Neural progenitor cell (in vitro differentiated cells): Measurements from ENCODE around the gene EPHA10. TPM values are rescaled to one million over a fixed set of nuclear protein-coding genes. Genes with fewer than 3 reads are reported as not detected.

Source experiments
- DNase-seq: peaks from one replicate; pipeline ENCODE4 v3.0.0-alpha.2; 2016; ENCODE audit warnings: low spot score
- H2AFZ ChIP-seq: fragments of 200-600 bp; sonication (generic); replicated peaks from 2 replicates; pipeline ENCODE4 v1.6.1; 2016; ENCODE audit warnings: antibody characterized with exemption
- H3F3A ChIP-seq: fragments of 200-600 bp; sonication (generic); 2 replicates; pipeline ENCODE4 v1.6.1; 2016; ENCODE audit warnings: antibody characterized with exemption, low read depth
- H3K27ac ChIP-seq: fragments of 200-600 bp; sonication (generic); 2 replicates; pipeline ENCODE4 v1.5.1; 2016; ENCODE audit warnings: mild to moderate bottlenecking
- H3K27me3 ChIP-seq: fragments of 200-600 bp; sonication (generic); 2 replicates; pipeline ENCODE4 v1.6.1; 2016; ENCODE audit warnings: mild to moderate bottlenecking, moderate library complexity
- H3K36me3 ChIP-seq: fragments of 200-600 bp; sonication (generic); 2 replicates; pipeline ENCODE4 v1.5.1; 2016
- H3K4me1 ChIP-seq: fragments of 200-600 bp; sonication (generic); 2 replicates; pipeline ENCODE4 v1.6.1; 2016; ENCODE audit warnings: mixed run types
- H3K4me2 ChIP-seq: fragments of 200-600 bp; sonication (generic); 2 replicates; pipeline ENCODE4 v1.6.1; 2016
- H3K4me3 ChIP-seq: fragments of 200-600 bp; sonication (generic); 2 replicates; pipeline ENCODE4 v1.5.1; 2016
- H3K79me2 ChIP-seq: fragments of 200-600 bp; sonication (generic); 2 replicates; pipeline ENCODE4 v1.6.1; 2016; ENCODE audit warnings: low read depth
- H3K9ac ChIP-seq: fragments of 200-600 bp; sonication (generic); 2 replicates; pipeline ENCODE4 v1.6.1; 2016
- H3K9me3 ChIP-seq: fragments of 200-600 bp; sonication (generic); 2 replicates; pipeline ENCODE4 v1.5.1; 2016; ENCODE audit warnings: low read depth
- H4K20me1 ChIP-seq: fragments of 200-600 bp; sonication (generic); 2 replicates; pipeline ENCODE4 v1.6.1; 2016; ENCODE audit warnings: low read depth
- H3K27ac Mint-ChIP-seq: 3 replicates; pipeline ENCODE4 v1.8.0; 2021; ENCODE audit warnings: mixed read lengths
- H3K27me3 Mint-ChIP-seq: 2 replicates; pipeline ENCODE4 v1.8.0; 2022; ENCODE audit warnings: low read depth, mild to moderate bottlenecking, inconsistent platforms, moderate library complexity, mixed read lengths; ENCODE audit not compliant: insufficient read depth
- H3K36me3 Mint-ChIP-seq: 3 replicates; pipeline ENCODE4 v1.8.0; 2021; ENCODE audit warnings: mixed read lengths
- H3K4me1 Mint-ChIP-seq: 3 replicates; pipeline ENCODE4 v1.8.0; 2021; ENCODE audit warnings: mixed read lengths
- H3K4me3 Mint-ChIP-seq: 3 replicates; pipeline ENCODE4 v1.8.0; 2021; ENCODE audit warnings: mild to moderate bottlenecking, moderate library complexity, mixed read lengths
- H3K9me3 Mint-ChIP-seq: 3 replicates; pipeline ENCODE4 v1.8.0; 2020; ENCODE audit warnings: mixed read lengths
- EZH2 ChIP-seq: fragments of 200-600 bp; sonication (generic); IDR thresholded peaks from 2 replicates; pipeline ENCODE4 v1.6.1; 2017; ENCODE audit warnings: antibody characterized with exemption, mild to moderate bottlenecking, moderate library complexity
- EZH2phosphoT487 ChIP-seq: fragments of 200-600 bp; sonication (generic); IDR thresholded peaks from 2 replicates; pipeline ENCODE4 v1.6.1; 2017; ENCODE audit warnings: antibody characterized with exemption
- total RNA-seq: library from RNA; depleted of rRNA; stranded (reverse); fragments of >200 nt; gene quantifications from 2 replicates; pipeline ENCODE4 v1.2.3, GENCODE V29; 2015; ENCODE audit warnings: low replicate concordance
- TF ChIP-seq, protein P1 (sequence below): fragments of 200-600 bp; sonication (generic); IDR thresholded peaks from 2 replicates; pipeline ENCODE4 v1.5.1; 2017; ENCODE audit warnings: antibody characterized with exemption, mild to moderate bottlenecking

The EPHA10 gene
- total RNA-seq, 1 donor from 2014 or later: not detected

DNA sequence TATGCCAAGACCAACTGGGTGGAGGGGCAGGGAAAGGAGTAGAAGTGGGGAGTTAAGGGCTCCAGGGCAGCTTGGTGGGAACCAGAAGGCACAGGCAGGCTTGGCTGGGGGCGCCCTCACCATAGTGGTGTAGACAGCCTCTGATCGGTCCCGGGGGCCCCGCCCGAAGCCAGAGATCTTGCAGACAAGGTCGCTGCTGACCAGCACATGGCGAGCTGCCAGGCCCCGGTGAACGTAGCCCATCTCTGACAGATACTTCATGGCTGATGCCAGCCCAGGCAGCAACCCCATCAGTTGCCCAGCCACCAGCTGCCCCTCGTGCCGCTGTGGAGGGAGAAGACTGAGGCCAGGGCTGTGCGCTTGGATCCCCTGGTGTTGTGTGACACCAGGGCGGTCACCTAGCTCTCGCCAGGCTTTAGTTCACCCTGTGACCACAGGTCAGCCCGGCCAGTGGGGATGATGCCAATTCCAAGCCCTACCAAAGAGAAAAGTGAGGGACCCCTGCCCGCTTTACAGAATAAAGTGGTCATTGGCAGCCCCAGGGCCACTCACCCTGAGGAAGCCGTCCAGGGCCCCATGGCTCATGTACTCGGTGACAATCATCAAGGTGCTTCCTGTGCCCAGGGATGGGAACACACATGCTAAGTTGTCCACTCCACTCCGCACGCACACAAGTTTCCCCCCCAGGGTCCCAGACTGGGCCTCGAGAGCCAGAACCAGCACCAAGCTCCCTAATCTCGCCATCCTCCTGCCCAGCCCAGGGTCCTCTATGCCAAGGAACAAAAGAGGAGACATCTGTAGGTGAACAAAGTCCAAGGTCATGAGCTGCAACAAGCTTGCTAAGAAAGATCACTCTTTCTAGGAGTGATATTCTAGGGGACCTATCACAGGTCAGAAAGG, 44.4 kb downstream of the EPHA10 start:
- Mint-ChIP-seq H3K27me3 (peaks cover 5% of the 10 kb centered on the region), H3K4me1 (peaks cover 18% of the 10 kb centered on the region), H3K36me3 (no peaks in the 10 kb centered on the region), H3K9me3 (no peaks in the 10 kb centered on the region), H3K4me3 (no peak overlapping the region), H3K27ac (no peak overlapping the region)
- H2AFZ ChIP-seq: no peak overlapping the region
- H3K27ac ChIP-seq: no peak overlapping the region
- no peaks in the 10 kb centered on the region for H3F3A ChIP-seq
- TF ChIP-seq, protein P1, sequence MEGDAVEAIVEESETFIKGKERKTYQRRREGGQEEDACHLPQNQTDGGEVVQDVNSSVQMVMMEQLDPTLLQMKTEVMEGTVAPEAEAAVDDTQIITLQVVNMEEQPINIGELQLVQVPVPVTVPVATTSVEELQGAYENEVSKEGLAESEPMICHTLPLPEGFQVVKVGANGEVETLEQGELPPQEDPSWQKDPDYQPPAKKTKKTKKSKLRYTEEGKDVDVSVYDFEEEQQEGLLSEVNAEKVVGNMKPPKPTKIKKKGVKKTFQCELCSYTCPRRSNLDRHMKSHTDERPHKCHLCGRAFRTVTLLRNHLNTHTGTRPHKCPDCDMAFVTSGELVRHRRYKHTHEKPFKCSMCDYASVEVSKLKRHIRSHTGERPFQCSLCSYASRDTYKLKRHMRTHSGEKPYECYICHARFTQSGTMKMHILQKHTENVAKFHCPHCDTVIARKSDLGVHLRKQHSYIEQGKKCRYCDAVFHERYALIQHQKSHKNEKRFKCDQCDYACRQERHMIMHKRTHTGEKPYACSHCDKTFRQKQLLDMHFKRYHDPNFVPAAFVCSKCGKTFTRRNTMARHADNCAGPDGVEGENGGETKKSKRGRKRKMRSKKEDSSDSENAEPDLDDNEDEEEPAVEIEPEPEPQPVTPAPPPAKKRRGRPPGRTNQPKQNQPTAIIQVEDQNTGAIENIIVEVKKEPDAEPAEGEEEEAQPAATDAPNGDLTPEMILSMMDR: no peak
- TF ChIP-seq EZH2phosphoT487 (no peak), EZH2 (no peak)
- no peaks in the 10 kb centered on the region for H3K27me3 ChIP-seq
- no peak overlapping the region for H3K4me2 ChIP-seq
- H3K36me3 ChIP-seq: no peaks in the 10 kb centered on the region
- H3K9ac ChIP-seq: no peak overlapping the region
- H4K20me1 ChIP-seq: no peaks in the 10 kb centered on the region
- no peak for DNase-seq
- H3K9me3 ChIP-seq: no peaks in the 10 kb centered on the region
- H3K4me1 ChIP-seq: no peaks in the 10 kb centered on the region
- no peak overlapping the region for H3K4me3 ChIP-seq
- no peaks in the 10 kb centered on the region for H3K79me2 ChIP-seq

DNA sequence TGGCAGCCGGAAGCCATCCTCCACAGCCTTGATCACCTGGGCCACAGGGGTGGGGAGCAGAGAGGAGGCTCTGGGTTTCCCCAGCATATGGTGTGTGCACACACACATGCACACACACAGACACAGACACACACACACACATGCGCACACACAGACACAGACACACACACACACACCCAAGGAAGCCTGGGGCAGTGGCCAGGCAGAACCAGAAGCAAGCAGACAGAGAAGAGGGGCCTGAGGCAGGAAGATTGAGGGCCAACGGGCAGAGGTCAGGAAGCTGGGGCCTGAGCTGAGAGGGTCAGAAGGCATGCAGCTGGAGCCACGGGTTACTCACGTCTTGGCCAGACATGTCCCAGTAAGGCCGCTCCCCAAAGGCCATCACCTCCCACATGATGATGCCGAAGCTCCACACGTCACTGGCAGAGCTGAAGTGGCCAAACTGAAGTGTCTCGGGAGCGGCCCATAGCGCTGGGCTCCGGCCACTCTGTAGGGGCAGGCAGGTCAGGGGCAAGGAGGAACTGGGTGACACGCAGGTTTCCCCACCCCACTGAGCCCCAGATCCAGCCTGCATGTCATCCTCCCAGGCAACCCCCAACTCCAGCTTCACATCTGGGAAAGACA, 45.2 kb downstream of the EPHA10 start:
- Histone ChIP-seq H3K4me3 (no peak overlapping the region), H3K4me1 (no peaks in the 10 kb centered on the region), H3K36me3 (no peaks in the 10 kb centered on the region), H3K9ac (no peak overlapping the region), H2AFZ (no peak overlapping the region), H3K27ac (no peak overlapping the region), H3F3A (no peaks in the 10 kb centered on the region), H3K79me2 (no peaks in the 10 kb centered on the region), H3K4me2 (no peak overlapping the region), H3K27me3 (no peaks in the 10 kb centered on the region), H3K9me3 (no peaks in the 10 kb centered on the region), H4K20me1 (no peaks in the 10 kb centered on the region)
- H3K4me3 Mint-ChIP-seq: no peak overlapping the region
- no peaks in the 10 kb centered on the region for H3K36me3 Mint-ChIP-seq
- DNase-seq: no peak
- H3K4me1 Mint-ChIP-seq: peaks cover 17% of the 10 kb centered on the region
- no peaks in the 10 kb centered on the region for H3K9me3 Mint-ChIP-seq
- H3K27ac Mint-ChIP-seq: no peak overlapping the region
- no peak for TF ChIP-seq EZH2
- TF ChIP-seq, protein P1: no peak
- TF ChIP-seq EZH2phosphoT487: no peak
- peaks cover 5% of the 10 kb centered on the region for H3K27me3 Mint-ChIP-seq

DNA sequence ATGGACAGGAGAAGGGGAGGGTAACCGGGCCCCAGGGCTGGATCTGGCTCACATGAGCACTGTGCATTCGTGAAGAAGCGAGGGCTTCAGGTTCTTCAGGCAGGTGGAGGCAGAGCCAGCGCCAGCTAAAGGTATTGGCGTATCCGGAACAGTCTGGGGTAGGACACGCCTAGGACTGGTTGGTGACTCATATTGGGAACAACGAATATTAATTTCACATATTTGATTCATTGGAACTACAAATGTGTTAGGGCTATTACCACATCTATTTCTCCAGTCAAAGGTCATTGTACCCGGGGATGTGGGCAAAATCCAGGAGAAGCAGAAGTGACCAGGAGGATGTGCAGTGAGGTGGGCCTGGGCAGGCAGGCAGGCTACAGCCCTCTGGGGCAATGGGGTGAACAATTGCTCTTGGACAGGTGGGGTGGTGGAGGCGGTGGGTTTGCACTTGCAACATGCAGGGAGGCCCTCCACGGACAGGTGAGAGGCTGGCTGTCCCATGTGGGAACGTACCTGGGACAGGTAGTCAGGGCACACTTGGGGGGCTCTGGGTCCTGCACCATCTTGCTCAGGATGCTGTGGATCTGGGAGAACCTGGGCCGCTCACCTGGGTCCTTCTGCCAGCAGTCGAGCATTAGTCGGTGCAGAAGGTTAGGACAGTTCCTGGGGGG, 45.9 kb downstream of the EPHA10 start:
- H3K36me3 ChIP-seq: no peaks in the 10 kb centered on the region
- peaks cover 5% of the 10 kb centered on the region for H3K27me3 Mint-ChIP-seq
- no peak overlapping the region for H2AFZ ChIP-seq
- H3K4me1 ChIP-seq: peaks cover 4% of the 10 kb centered on the region
- H3K9ac ChIP-seq: no peak overlapping the region
- no peaks in the 10 kb centered on the region for H3K9me3 ChIP-seq
- no peaks in the 10 kb centered on the region for H4K20me1 ChIP-seq
- no peaks in the 10 kb centered on the region for H3K79me2 ChIP-seq
- H3K36me3 Mint-ChIP-seq: no peaks in the 10 kb centered on the region
- TF ChIP-seq EZH2: no peak
- TF ChIP-seq, protein P1: no peak
- no peak for TF ChIP-seq EZH2phosphoT487
- H3K4me3 ChIP-seq: no peak overlapping the region
- no peaks in the 10 kb centered on the region for H3K9me3 Mint-ChIP-seq
- H3K27me3 ChIP-seq: no peaks in the 10 kb centered on the region
- no peak overlapping the region for H3K4me3 Mint-ChIP-seq
- DNase-seq: no peak
- H3K4me1 Mint-ChIP-seq: peaks cover 13% of the 10 kb centered on the region
- no peak overlapping the region for H3K27ac ChIP-seq
- H3K4me2 ChIP-seq: no peak overlapping the region
- no peaks in the 10 kb centered on the region for H3F3A ChIP-seq
- no peak overlapping the region for H3K27ac Mint-ChIP-seq
